GM19468 (cell line): ENCODE measurements around the gene PHACTR3.

ENCODE experiments used
- ATAC-seq: cut with Tn5 transposase; IDR thresholded peaks from one replicate; pipeline ENCODE4 v1.9.1; 2021; ENCODE audit warnings: mild to moderate bottlenecking, moderate library complexity, moderate number of reproducible peaks; ENCODE audit not compliant: unreplicated experiment; ENCODE audit errors: extremely low read depth

PHACTR3 gene

GRCh38 chr20:59640267-59640666, 35.9 kb downstream of the PHACTR3 start:
- no peak for ATAC-seq

GRCh38 chr20:59643615-59644061, 39.3 kb downstream of the PHACTR3 start:
- no peak for ATAC-seq

- no peak for ATAC-seq
Measured at GRCh38 chr20:59644371-59644939, 40.1 kb downstream of the PHACTR3 start.

- ATAC-seq, result no peak
Measured at GRCh38 chr20:59645271-59645670, 40.9 kb downstream of the PHACTR3 start.

- ATAC-seq, result no peak
Measured at GRCh38 chr20:59645761-59646171, 41.4 kb downstream of the PHACTR3 start.

- no peak for ATAC-seq
Measured at GRCh38 chr20:59646487-59646886, 42.1 kb downstream of the PHACTR3 start.

- ATAC-seq, result no peak
Measured at GRCh38 chr20:59647271-59647670, 42.9 kb downstream of the PHACTR3 start.

GRCh38 chr20:59648466-59649070, 44.2 kb downstream of the PHACTR3 start:
- no peak for ATAC-seq

GRCh38 chr20:59650418-59650817, 46.1 kb downstream of the PHACTR3 start:
- no peak for ATAC-seq

- ATAC-seq, result no peak
Measured at GRCh38 chr20:59652381-59652780, 48.0 kb downstream of the PHACTR3 start.

GRCh38 chr20:59656417-59656816, 52.1 kb downstream of the PHACTR3 start:
- no peak for ATAC-seq

- no peak for ATAC-seq
Measured at GRCh38 chr20:59657459-59658046, 53.2 kb downstream of the PHACTR3 start.

GRCh38 chr20:59660471-59660870, 56.1 kb downstream of the PHACTR3 start:
- no peak for ATAC-seq

GRCh38 chr20:59661153-59661552, 56.8 kb downstream of the PHACTR3 start:
- ATAC-seq, result no peak

- ATAC-seq, result no peak
Measured at GRCh38 chr20:59661621-59662020, 57.3 kb downstream of the PHACTR3 start.

GRCh38 chr20:59662161-59662560, 57.8 kb downstream of the PHACTR3 start:
- ATAC-seq, result no peak

- no peak for ATAC-seq
Measured at GRCh38 chr20:59662856-59663512, 58.6 kb downstream of the PHACTR3 start.

- ATAC-seq, result no peak
Measured at GRCh38 chr20:59663513-59664060, 59.2 kb downstream of the PHACTR3 start.

GRCh38 chr20:59664421-59664941, 60.1 kb downstream of the PHACTR3 start:
- no peak for ATAC-seq

GRCh38 chr20:59665656-59666555, 61.6 kb downstream of the PHACTR3 start:
- no peak for ATAC-seq
